ENCODE measurements around the gene ELN.

Gene ELN

GRCh38 chr7:74033372-74034311 is 5.7 kb downstream of the ELN start:
- no peak overlapping the region for H3K4me3 ChIP-seq (ENCODE audit: low read depth, low read length)
- TF ChIP-seq CTCF (IDR thresholded peaks at IDR 0.05; ENCODE audit: borderline replicate concordance, insufficient read depth, low read depth, low read length) = no peak

GRCh38 chr7:74037609-74038008 is 9.6 kb downstream of the ELN start:
- no peak for TF ChIP-seq CTCF (IDR thresholded peaks at IDR 0.05; ENCODE audit: borderline replicate concordance, insufficient read depth, low read depth, low read length)
- no peak overlapping the region for H3K4me3 ChIP-seq (ENCODE audit: low read depth, low read length)

- no peak for TF ChIP-seq CTCF (IDR thresholded peaks at IDR 0.05; ENCODE audit: borderline replicate concordance, insufficient read depth, low read depth, low read length)
- no peak overlapping the region for H3K4me3 ChIP-seq (ENCODE audit: low read depth, low read length)
These were observed 10.4 kb downstream of the ELN start for GRCh38 chr7:74038194-74038961.

- H3K4me3 ChIP-seq (ENCODE audit: low read depth, low read length) = no peak overlapping the region
- TF ChIP-seq CTCF (IDR thresholded peaks at IDR 0.05; ENCODE audit: borderline replicate concordance, insufficient read depth, low read depth, low read length) = no peak
These were observed 11.4 kb downstream of the ELN start for GRCh38 chr7:74039337-74039736.

GRCh38 chr7:74040101-74040790 is 12.3 kb downstream of the ELN start:
- no peak overlapping the region for H3K4me3 ChIP-seq (ENCODE audit: low read depth, low read length)
- no peak for TF ChIP-seq CTCF (IDR thresholded peaks at IDR 0.05; ENCODE audit: borderline replicate concordance, insufficient read depth, low read depth, low read length)

GRCh38 chr7:74040791-74041520 is 13.0 kb downstream of the ELN start:
- no peak for TF ChIP-seq CTCF (IDR thresholded peaks at IDR 0.05; ENCODE audit: borderline replicate concordance, insufficient read depth, low read depth, low read length)
- H3K4me3 ChIP-seq (ENCODE audit: low read depth, low read length) = no peak overlapping the region
